C4-2B (cell line): ENCODE data around the gene TSR2.

Experiments
- H3K27ac ChIP-seq: fragments of 450-650 bp; 2 replicates; pipeline ENCODE4 v1.5.1; 2017
- CTCF ChIP-seq: fragments of 450-650 bp; conservative IDR thresholded peaks from 2 replicates; pipeline ENCODE4 v1.5.1; 2017; ENCODE audit warnings: mild to moderate bottlenecking
- ZFX ChIP-seq: fragments of 450-650 bp; IDR thresholded peaks from 2 replicates; pipeline ENCODE4 v1.6.1; 2017

The TSR2 gene

GRCh38 chrX:54419559-54420302, 20.5 kb upstream of the TSR2 start:
- no peak overlapping the region for H3K27ac ChIP-seq
- no peak for TF ChIP-seq CTCF
- no peak for TF ChIP-seq ZFX

GRCh38 chrX:54422168-54422567, 18.0 kb upstream of the TSR2 start:
- H3K27ac ChIP-seq, result no peak overlapping the region
- no peak for TF ChIP-seq ZFX
- TF ChIP-seq CTCF, result no peak

GRCh38 chrX:54423161-54423888, 16.9 kb upstream of the TSR2 start:
- TF ChIP-seq ZFX (no peak), CTCF (no peak)
- no peak overlapping the region for H3K27ac ChIP-seq

GRCh38 chrX:54427837-54428424, 12.3 kb upstream of the TSR2 start:
- TF ChIP-seq CTCF (no peak), ZFX (no peak)

GRCh38 chrX:54430519-54430918, 9.7 kb upstream of the TSR2 start:
- no peak for TF ChIP-seq ZFX
- no peak for TF ChIP-seq CTCF
- no peak overlapping the region for H3K27ac ChIP-seq

More at GRCh38 chrX:54427837-54428424, 12.3 kb upstream of the TSR2 start:
- H3K27ac ChIP-seq, result no peak overlapping the region

GRCh38 chrX:54435121-54435520, 5.1 kb upstream of the TSR2 start:
- H3K27ac ChIP-seq, result no peak overlapping the region
- TF ChIP-seq ZFX (no peak), CTCF (no peak)

- H3K27ac ChIP-seq, result no peak overlapping the region
- TF ChIP-seq ZFX (no peak), CTCF (no peak)
Observed at GRCh38 chrX:54442790-54443189, 2.6 kb downstream of the TSR2 start.
